NB4 (cell line): ENCODE data around the gene GAS7.

ENCODE experiments used
- DNase-seq: peaks from one replicate; pipeline ENCODE4 v3.0.0; 2010; ENCODE audit warnings: low read depth
- H3K4me3 ChIP-seq: one replicate; pipeline ENCODE4 v1.5.1; 2011; ENCODE audit warnings: mild to moderate bottlenecking, low read depth, low read length, moderate library complexity
- MYC ChIP-seq: IDR thresholded peaks from 2 replicates; pipeline ENCODE4 v1.6.1; 2011; ENCODE audit warnings: low read depth, low read length
- POLR2A ChIP-seq: IDR thresholded peaks from 2 replicates; pipeline ENCODE4 v1.6.1; 2011; ENCODE audit warnings: mild to moderate bottlenecking; ENCODE audit not compliant: insufficient read length; ENCODE audit errors: extremely low read depth
- TF ChIP-seq, protein P1 (sequence below): IDR thresholded peaks from one replicate; pipeline ENCODE4 v1.5.1; 2012; ENCODE audit warnings: low read depth, low read length
- TF ChIP-seq, protein P2 (sequence below): IDR thresholded peaks from 2 replicates; pipeline ENCODE4 v1.6.1; 2011; ENCODE audit warnings: low read depth, low read length

The GAS7 gene

DNA sequence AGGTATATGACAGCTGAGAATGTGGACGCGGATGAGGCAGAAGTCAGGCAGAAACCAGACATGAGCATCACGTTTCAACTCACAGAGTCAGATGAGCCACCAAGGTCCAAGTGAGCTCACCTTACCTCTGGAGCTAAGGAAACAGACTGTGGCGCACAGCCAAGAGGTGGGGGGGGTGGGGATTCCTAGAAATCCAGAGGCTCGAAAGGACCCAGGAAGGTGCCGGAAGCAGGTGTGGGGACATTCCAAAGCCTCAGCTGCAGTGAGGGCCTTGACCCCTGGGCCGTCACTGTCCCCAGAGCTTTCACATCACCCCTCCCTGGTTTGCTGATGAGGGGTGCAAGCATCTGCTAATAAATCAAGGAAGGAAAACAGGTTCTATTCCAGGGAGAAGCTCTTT is 264.1 kb downstream of the GAS7 start:
- no peak for DNase-seq
- no peak overlapping the region for H3K4me3 ChIP-seq
- TF ChIP-seq, protein P1, sequence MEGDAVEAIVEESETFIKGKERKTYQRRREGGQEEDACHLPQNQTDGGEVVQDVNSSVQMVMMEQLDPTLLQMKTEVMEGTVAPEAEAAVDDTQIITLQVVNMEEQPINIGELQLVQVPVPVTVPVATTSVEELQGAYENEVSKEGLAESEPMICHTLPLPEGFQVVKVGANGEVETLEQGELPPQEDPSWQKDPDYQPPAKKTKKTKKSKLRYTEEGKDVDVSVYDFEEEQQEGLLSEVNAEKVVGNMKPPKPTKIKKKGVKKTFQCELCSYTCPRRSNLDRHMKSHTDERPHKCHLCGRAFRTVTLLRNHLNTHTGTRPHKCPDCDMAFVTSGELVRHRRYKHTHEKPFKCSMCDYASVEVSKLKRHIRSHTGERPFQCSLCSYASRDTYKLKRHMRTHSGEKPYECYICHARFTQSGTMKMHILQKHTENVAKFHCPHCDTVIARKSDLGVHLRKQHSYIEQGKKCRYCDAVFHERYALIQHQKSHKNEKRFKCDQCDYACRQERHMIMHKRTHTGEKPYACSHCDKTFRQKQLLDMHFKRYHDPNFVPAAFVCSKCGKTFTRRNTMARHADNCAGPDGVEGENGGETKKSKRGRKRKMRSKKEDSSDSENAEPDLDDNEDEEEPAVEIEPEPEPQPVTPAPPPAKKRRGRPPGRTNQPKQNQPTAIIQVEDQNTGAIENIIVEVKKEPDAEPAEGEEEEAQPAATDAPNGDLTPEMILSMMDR, result no peak
- TF ChIP-seq MYC (no peak), POLR2A (no peak)
- TF ChIP-seq, protein P2, sequence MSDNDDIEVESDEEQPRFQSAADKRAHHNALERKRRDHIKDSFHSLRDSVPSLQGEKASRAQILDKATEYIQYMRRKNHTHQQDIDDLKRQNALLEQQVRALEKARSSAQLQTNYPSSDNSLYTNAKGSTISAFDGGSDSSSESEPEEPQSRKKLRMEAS, result no peak

DNA sequence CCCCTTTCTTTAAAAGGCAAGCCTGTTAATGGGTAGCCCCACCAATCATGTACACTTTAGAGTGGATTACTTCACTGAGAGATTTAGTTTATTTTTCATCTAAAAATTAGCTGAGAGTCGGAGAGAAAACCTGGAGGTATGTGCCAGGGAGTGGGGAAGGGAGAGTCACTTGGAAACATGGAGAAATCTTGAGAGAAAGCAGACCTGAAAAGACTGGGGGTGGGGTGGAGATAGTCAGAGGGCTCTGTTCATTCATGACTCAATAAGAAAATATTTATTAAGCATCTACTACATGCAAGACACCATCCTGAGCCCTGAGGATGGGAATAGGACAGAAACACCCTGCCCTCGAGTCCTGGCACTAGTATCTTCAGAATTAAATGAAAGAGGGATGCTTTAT is 265.9 kb downstream of the GAS7 start:
- H3K4me3 ChIP-seq, result no peak overlapping the region
- TF ChIP-seq MYC, result no peak
- TF ChIP-seq, protein P2, result no peak
- TF ChIP-seq POLR2A, result no peak
- no peak for DNase-seq

DNA sequence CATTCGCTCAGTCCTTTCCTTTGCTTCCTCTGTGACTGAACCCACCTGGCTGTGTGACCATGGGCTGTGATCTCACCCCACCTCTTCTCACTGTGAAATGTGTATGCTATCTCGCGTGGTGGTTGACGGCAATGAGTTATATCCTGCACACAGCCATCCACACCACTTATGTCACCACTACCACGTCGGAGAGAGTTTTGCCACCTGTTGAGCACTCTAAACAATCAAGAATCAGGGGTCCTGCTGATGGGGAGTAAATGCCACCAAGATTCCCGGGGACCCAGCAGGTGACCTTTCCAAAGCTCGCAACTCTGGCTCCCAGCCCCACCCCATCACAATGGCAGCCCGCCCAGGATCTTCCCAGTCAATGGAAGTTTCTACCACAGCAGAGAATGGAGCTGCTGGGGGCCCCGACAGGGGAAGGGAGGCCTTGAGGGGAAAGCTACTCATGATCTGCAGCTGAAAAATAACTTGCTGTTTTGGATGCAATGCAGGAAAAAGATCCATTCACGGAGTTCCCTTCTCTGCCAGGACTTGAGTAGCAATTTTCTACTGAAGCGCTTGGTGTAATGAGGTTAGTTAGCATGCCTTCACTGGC is 267.2 kb downstream of the GAS7 start:
- no peak overlapping the region for H3K4me3 ChIP-seq
- TF ChIP-seq, protein P2, result no peak
- TF ChIP-seq MYC (no peak), POLR2A (no peak)
- TF ChIP-seq, protein P1, result no peak
- DNase-seq, result no peak

DNA sequence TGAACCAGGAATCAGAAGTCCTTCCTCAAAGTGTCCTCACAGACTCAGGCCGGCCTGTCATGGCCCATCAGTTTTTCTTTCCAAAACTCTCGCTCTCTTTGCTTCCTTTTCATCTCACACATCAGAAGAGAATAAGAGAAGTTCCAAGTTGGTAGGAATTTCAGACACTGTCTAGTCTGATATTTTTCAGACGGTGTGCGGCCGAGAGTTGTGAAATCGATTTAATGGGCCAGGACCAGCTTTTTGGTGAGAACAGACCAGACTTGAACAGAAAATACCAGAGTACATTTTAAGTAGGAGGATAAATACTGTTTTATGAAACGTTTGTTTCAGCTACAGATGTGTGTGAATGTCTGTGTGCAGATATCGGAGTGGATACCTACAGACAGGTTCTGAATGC is 268.5 kb downstream of the GAS7 start:
- H3K4me3 ChIP-seq, result no peak overlapping the region
- TF ChIP-seq, protein P1, result no peak
- no peak for TF ChIP-seq POLR2A
- TF ChIP-seq MYC, result no peak
- TF ChIP-seq, protein P2, result no peak
- no peak for DNase-seq

DNA sequence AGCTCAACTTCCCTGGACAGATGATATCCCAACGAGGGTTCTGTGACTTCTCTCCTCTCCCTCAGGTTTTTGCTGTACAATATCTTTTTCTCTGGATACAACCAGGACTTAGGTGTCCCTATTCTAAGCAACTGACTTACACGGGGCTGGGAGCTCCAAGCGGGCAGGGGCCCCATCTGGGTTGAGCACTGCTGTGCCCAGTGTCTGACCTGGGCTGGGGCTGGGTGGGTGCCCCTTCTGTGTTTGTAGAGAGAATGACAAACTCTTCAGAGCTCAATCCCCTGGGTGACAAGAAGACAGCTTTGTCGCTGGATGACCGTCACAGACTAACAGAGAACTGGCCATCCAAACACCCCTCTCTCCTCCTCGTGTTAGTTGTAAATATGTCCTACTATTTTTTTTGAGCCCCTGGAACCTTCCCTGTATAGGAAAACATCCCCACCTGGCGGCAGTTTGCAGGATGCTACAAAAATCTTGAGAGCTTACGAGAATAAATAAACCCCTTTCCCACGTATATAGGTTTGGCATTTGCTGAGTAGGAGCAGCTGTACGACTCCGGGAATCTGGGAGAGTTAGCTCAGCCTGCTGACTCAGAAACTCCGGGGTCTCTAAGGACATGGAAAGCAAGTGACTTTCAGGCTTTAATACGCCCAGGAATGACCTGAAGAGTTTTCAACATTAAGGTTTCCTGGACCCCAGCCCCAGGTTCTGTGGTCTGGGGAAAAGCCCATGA is 269.6 kb downstream of the GAS7 start:
- TF ChIP-seq, protein P2, result no peak
- TF ChIP-seq, protein P1, result no peak
- TF ChIP-seq POLR2A (no peak), MYC (no peak)
- peak; percentile 36 for DNase-seq
- no peak overlapping the region for H3K4me3 ChIP-seq

DNA sequence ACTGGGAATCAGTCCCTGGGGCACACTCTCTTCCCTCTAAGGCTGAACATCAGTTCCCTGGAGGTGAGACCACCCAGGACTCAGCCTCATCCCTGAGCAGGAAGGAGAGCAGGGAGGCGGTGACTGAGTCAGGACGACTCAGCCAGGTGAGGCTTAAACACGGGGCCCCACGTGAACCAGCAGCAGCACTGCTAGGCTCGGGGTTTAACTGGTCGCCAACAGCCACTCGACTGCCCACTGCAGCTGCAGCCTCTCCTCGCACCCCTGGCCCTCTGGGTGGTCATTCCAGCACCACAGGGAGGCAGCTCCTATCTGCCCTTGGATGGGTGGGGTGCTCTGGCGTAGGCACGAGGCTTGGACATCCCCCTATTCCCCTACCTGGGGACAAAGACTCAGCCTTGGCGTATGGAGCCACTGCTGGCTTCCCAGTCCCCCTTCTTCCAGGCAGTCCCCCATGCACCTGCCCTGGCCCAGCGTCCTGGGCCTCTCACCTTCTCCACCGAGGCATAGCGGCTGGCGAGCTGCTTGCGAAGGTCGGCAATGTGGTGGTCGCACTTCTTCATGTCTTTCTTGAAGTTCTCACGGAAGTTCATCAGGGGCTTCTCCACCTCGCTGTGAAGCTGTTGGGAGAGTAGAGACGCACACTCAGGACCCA is 272.1 kb downstream of the GAS7 start:
- no peak for DNase-seq
- TF ChIP-seq, protein P1, result no peak
- TF ChIP-seq MYC, result no peak
- no peak for TF ChIP-seq POLR2A
- TF ChIP-seq, protein P2, result no peak
- H3K4me3 ChIP-seq, result no peak overlapping the region
